GM18505 (cell line): ENCODE measurements around the gene C20orf204.
"Not testable (repeated sequence)": the region's sequence is repeated elsewhere in the genome, so short reads cannot be mapped to it uniquely, and the experiment has no call there.

Source experiments
- ATAC-seq: cut with Tn5 transposase; IDR thresholded peaks from one replicate; pipeline ENCODE4 v1.9.1; 2021; ENCODE audit not compliant: unreplicated experiment
- POLR2A ChIP-seq: IDR thresholded peaks from 4 replicates; pipeline ENCODE4 v1.6.1; 2011; ENCODE audit warnings: borderline replicate concordance; ENCODE audit not compliant: insufficient read depth, insufficient read length; ENCODE audit errors: extremely low read depth

C20orf204 gene, protein sequence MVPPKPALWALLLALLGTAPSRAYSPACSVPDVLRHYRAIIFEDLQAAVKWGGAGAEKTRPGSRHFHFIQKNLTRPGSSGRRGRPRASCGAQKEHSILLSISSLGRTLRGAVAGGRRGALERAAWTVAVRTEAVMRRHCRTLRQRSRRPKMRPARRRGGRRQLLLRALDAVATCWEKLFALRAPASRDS

DNA sequence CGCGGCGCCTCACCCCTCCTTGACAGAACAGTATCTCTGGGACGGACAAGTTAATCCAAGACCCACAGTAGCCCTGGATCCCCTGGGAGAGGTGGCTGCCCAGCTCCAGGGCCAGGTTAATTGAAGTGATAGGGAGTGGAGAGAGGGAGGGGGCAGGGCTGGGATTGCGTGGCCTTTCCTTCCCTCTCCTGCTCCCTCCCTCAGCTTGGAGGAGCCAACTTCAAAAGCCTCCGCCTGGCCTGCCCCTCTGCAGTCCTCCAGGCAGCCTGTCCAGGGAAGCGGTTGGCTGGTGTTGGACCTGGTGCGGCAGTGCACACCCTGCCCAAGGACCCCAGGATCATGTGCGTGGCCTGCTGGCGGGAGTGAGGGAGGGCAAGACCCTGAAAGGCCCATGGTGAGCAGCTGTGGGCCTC, at the start of gene C20orf204:
Gene C20orf204, plus strand, starts transcription at position 250 of the 413 bp plus-strand sequence. Its CDS starts 142 bp downstream, at position 392.
- ATAC-seq, result no peak
- no peak for TF ChIP-seq POLR2A

DNA sequence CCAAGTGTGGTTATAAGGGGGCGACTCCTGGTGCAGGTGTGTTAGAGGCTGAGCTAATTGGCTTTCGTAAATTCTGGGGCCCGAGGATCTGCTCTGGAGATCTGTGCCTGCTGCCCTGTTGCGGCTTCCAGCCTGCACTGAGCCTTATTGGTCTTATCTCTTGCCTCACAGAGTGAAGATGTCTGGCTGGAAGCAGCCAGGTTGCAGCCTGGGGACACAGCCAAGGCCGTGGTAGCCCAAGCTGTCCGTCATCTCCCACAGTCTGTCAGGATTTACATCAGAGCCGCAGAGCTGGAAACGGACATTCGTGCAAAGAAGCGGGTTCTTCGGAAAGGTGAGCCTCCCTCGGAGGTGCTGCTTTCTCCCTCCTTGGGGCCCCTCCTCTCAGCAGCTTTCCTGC, 35.1 kb upstream of the C20orf204 start:
- no peak for ATAC-seq
- TF ChIP-seq POLR2A, result no peak

DNA sequence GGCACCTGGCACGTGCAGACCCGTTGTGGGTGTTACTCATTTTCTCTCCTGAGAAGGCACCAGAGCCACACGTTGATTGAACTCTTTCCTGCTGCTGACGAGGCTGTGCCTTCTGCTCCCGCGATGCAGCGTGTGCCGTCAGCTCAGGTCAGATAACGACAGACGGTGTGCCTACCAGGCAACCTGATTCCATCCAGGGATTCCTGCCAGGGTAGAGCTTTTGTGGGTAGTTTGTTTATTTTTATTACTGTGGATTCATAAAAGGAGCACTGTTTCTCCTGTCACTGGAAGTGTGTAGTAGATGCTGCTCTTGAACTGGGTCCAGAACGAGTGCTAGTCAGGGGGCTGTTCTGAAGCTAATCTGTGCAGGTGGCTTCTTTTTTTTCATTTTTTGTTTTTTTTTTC, 34.4 kb upstream of the C20orf204 start:
- no peak for ATAC-seq
- TF ChIP-seq POLR2A, result no peak

DNA sequence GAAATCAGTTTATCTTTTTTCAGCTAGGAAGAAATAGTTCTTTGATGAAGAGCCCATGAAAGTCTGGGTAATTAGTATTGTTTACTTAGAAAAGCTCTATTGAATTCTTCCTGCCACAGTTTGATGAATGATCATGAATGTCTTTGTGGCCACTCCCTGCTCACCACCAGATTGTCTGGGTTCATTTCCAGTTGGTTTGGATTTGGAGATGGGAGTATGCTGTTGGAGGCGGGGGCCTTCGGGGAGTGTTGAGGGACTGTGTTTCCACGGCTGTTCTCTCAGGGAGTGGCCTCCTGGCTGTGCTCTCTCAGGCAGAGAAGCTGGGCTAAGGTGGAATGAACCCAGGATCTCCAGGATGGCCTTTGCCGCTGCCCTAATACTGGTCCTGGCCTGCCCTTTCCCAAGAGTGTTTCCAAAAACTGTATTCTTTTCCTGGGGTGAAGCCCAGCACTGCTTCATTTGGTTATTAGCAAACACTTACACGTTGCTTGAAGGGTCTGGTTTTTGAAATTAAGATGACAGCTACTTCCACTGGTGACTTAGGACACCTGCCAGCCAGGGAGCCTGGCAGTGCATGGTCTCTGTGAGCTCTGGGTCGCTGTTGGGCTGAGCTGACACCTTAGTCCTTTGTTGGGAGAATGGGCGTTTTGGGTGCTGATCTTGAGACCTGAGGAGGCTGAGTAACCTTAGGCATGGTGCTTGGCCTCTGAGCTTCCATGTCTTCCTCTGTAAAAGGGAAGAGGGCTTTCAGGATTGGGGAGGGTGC, 31.8 kb upstream of the C20orf204 start:
- no peak for TF ChIP-seq POLR2A
- no peak for ATAC-seq

- ATAC-seq, result no peak
- TF ChIP-seq POLR2A, result no peak
These were observed 30.6 kb upstream of the C20orf204 start for GRCh38 chr20:64005394-64005793.

DNA sequence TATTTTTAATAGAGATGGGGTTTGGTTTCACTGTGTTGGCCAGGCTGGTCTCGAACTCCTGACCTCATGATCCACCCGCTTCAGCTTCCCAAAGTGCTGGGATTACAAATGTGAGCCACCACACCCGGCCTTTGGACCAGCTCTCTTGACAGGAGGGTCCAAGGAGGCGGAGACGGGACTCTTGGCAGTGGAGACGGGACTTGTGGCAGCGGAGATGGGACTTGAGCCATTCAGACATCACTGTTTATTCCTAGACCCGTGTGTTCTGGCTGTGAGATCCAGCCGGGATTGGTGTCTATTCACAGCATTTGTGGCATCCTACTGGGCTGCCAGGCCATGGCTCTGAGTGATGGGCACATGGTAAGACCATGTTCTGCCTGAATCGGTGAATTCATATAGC, 29.5 kb upstream of the C20orf204 start:
- no peak for ATAC-seq
- TF ChIP-seq POLR2A, result no peak

- no peak for ATAC-seq
- no peak for TF ChIP-seq POLR2A
These were observed 29.1 kb upstream of the C20orf204 start for GRCh38 chr20:64006902-64007301.

DNA sequence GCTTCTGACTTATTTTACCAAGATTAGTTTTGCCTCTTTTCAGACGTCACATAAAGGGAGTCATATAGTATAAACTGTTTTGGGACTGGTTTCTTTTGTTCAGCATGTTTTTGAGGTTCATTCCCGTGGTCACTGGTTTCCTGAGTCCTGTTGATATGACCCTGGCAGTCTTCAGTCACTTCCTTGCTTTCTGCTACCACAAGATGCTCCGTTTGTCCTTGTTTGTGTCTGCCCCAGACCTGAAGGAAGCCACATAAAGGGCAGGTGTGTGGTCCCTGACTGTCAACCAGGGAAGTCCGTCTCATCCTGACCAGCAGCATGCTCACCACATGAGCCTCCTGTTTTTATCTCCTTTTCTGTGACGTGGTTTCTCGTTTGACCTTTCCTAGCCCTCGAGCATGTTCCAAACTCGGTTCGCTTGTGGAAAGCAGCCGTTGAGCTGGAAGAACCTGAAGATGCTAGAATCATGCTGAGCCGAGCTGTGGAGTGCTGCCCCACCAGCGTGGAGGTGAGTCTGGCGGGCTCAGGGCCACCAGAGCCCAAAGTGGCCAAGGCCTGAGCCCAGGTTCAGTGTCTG, 26.1 kb upstream of the C20orf204 start:
- ATAC-seq, result no peak
- TF ChIP-seq POLR2A, result no peak

GRCh38 chr20:64010711-64011237, 25.2 kb upstream of the C20orf204 start:
- no peak for TF ChIP-seq POLR2A
- no peak for ATAC-seq

DNA sequence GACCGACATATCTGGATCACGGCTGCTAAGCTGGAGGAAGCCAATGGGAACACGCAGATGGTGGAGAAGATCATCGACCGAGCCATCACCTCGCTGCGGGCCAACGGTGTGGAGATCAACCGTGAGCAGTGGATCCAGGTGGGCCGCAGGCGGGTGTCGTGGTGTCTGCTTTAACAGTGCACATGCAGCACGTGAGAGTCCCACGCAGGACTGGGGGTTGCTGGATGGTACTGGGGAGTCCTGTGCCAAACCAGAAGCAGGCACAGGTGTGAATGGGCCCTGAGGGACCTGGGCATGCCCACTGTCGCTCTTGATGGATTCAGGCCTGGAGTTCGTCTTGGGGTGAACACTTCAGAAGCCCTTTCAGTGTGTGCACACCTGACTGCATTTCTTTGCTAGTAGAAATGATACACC, 24.6 kb upstream of the C20orf204 start:
- ATAC-seq, result no peak
- TF ChIP-seq POLR2A, result no peak

DNA sequence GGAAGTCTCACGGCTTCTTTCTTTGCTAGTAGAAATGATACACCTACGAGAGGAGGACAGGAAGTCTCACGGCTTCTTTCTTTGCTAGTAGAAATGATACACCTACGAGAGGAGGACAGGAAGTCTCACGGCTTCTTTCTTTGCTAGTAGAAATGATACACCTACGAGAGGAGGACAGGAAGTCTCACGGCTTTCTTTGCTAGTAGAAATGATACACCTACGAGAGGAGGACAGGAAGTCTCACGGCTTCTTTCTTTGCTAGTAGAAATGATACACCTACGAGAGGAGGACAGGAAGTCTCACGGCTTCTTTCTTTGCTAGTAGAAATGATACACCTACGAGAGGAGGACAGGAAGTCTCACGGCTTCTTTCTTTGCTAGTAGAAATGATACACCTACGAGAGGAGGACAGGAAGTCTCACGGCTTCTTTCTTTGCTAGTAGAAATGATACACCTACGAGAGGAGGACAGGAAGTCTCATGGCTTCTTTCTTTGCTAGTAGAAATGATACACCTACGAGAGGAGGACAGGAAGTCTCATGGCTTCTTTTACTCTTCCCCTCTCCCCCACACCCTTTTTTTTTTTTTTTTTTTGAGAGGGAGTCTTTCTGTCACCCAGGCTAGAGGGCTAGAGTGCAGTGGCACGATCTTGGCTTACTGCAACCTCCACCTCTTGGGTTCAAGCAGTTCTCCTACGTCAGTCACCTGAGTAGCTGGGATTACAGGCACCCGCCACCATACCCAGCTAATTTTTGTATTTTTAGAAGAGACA, 23.4 kb upstream of the C20orf204 start:
- ATAC-seq, result not testable (repeated sequence)

DNA sequence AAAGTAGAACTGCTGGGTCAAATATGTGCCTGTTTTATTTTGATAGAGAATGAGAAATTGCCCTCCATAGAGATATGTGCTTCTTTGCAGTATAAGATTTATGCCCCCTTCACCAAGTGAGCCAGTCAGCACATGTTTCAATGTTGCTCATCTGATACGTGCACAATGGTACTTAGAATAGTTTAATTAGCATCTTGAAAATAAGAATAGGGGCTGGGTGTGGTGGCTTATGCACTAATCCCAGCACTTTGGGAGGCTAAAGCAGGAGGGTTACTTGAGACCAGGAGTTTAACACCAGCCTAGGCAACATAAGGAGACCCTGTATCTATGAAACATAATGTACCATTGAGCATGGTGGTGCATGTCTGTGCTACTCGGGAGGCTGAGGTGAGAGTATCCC, 20.3 kb upstream of the C20orf204 start:
- no peak for ATAC-seq
- TF ChIP-seq POLR2A, result no peak

GRCh38 chr20:64021124-64021975, 14.6 kb upstream of the C20orf204 start:
- no peak for TF ChIP-seq POLR2A
- no peak for ATAC-seq

DNA sequence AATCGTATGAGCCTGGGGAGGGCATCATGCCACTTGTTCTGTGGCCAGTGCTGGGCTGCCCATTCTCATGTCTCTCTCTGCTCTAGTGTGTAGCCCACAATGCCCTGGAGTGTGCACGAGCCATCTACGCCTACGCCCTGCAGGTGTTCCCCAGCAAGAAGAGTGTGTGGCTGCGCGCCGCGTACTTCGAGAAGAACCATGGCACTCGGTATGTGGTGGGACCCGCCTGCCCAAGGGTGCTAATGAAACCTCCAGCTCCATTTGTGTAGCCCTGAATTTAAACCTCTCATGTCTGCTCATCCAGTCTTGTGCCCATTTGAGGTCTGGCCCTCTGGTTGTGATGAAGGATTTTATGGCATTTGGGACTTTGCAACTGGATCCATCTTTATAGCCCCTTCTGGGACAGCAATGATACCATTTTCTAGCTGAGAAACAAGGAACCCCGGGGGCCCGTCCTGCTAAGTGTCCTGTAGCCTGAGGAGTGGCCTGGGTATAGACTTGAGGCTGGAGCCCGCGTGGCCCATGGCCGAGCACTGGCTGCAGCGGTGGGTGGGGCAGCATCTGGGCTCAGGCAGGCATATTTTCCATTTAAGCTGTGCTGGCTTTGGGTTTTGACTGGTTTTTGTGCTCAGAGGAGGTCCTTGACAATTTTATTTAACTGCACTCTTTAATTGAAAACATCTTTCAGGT, 13.2 kb upstream of the C20orf204 start:
- ATAC-seq, result no peak
- TF ChIP-seq POLR2A, result no peak
